ENCODE data around the gene HAAO. TPM values are rescaled to one million over a fixed set of nuclear protein-coding genes. Genes with fewer than 3 reads are reported as not detected.
"Not testable (repeated sequence)": the region's sequence is repeated elsewhere in the genome, so short reads cannot be mapped to it uniquely, and the experiment has no call there.

HAAO gene
- 2.2 and 2.4 TPM in 2 replicates for total RNA-seq

- intact Hi-C loops (cut with micrococcal nuclease) = no loop called here
Observed at GRCh38 chr2:42792583-42793333, at the start of gene HAAO. TSS of gene HAAO (minus strand) at chr2:42792583. CDS start at chr2:42792536, 47 bp downstream.

GRCh38 chr2:42841344-42841743 lies 49.0 kb upstream of the HAAO start:
- intact Hi-C loops (cut with micrococcal nuclease) = no loop called here

GRCh38 chr2:42840760-42841159 lies 48.4 kb upstream of the HAAO start:
- intact Hi-C loops (cut with micrococcal nuclease) = no loop called here

- intact Hi-C loops (cut with micrococcal nuclease) = no loop called here
Observed at GRCh38 chr2:42839809-42840501, 47.6 kb upstream of the HAAO start.

- intact Hi-C loops (cut with micrococcal nuclease) = no loop called here
Observed at GRCh38 chr2:42838133-42838532, 45.8 kb upstream of the HAAO start.

- intact Hi-C loops (cut with micrococcal nuclease) = no loop called here
Observed at GRCh38 chr2:42835577-42836371, 43.4 kb upstream of the HAAO start.

- intact Hi-C loops (cut with micrococcal nuclease) = no loop called here
Observed at GRCh38 chr2:42834161-42834560, 41.8 kb upstream of the HAAO start.

- intact Hi-C loops (cut with micrococcal nuclease) = no loop called here
Observed at GRCh38 chr2:42832289-42832634, 39.9 kb upstream of the HAAO start.

GRCh38 chr2:42831575-42832288 lies 39.3 kb upstream of the HAAO start:
- intact Hi-C loops (cut with micrococcal nuclease) = not testable (repeated sequence)

GRCh38 chr2:42830922-42831574 lies 38.7 kb upstream of the HAAO start:
- intact Hi-C loops (cut with micrococcal nuclease) = no loop called here

- intact Hi-C loops (cut with micrococcal nuclease) = loop anchor here (1.0 to 10.0 kb wide), 3 partner anchors 117 to 712 kb away; no protein-coding TSS in a partner anchor
Observed at GRCh38 chr2:42829671-42830440, 37.5 kb upstream of the HAAO start.

GRCh38 chr2:42828487-42829425 lies 36.4 kb upstream of the HAAO start:
- intact Hi-C loops (cut with micrococcal nuclease) = loop anchor here (1.0 to 10.0 kb wide), 4 partner anchors 118 to 781 kb away; no protein-coding TSS in a partner anchor

- intact Hi-C loops (cut with micrococcal nuclease) = loop anchor here (1.0 to 10.0 kb wide), 4 partner anchors 18 to 781 kb away; no protein-coding TSS in a partner anchor
Observed at GRCh38 chr2:42827647-42828486, 35.5 kb upstream of the HAAO start.

- intact Hi-C loops (cut with micrococcal nuclease) = loop anchor here (10.0 kb wide), 1 partner anchor 659 kb away; no protein-coding TSS in a partner anchor
Observed at GRCh38 chr2:42826231-42826630, 33.8 kb upstream of the HAAO start.

GRCh38 chr2:42824454-42824807 lies 32.0 kb upstream of the HAAO start:
- intact Hi-C loops (cut with micrococcal nuclease) = loop anchor here (10.0 kb wide), 1 partner anchor 660 kb away; no protein-coding TSS in a partner anchor

- intact Hi-C loops (cut with micrococcal nuclease) = loop anchor here (10.0 kb wide), 1 partner anchor 661 kb away; no protein-coding TSS in a partner anchor
Observed at GRCh38 chr2:42823744-42824453, 31.5 kb upstream of the HAAO start.

- intact Hi-C loops (cut with micrococcal nuclease) = loop anchor here (10.0 kb wide), 1 partner anchor 714 kb away; no protein-coding TSS in a partner anchor
Observed at GRCh38 chr2:42819160-42819559, 26.8 kb upstream of the HAAO start.

Measured in T-helper 2 cell treated with Interferon-gamma antibody and Interleukin-4, amounts not matched to agents 100 ng/mL and 5 ng/mL, for 36 hours (primary cell).